Keratinocyte (primary cell): Measurements from ENCODE around the gene DIDO1. TPM values are rescaled to one million over a fixed set of nuclear protein-coding genes. Genes with fewer than 3 reads are reported as not detected.

ENCODE experiments used
- DNase-seq: peaks from one replicate; pipeline ENCODE4 v3.0.0-alpha.2; 2011; ENCODE audit warnings: low read depth, missing footprints, low spot score
- FAIRE-seq: peaks from 2 replicates; lab custom pipeline; 2011; peaks lifted over from hg19 to GRCh38; lab: Jason Lieb, UNC
- H2AFZ ChIP-seq: 2 replicates; pipeline ENCODE4 v1.6.0; 2012; ENCODE audit warnings: low read length, control low read depth, inconsistent platforms; ENCODE audit not compliant: control insufficient read depth
- H3K27ac ChIP-seq: 2 replicates; pipeline ENCODE4 v1.5.1; 2011; ENCODE audit warnings: low read length; ENCODE audit not compliant: control insufficient read depth, insufficient read depth
- H3K27me3 ChIP-seq: 3 replicates; pipeline ENCODE4 v1.6.0; 2011; ENCODE audit warnings: low read length; ENCODE audit not compliant: control insufficient read depth, insufficient read depth; ENCODE audit errors: extremely low read depth
- H3K36me3 ChIP-seq, 2 experiments: 2 replicates in 1 of 2; 3 replicates in 1 of 2; pipeline ENCODE4 v1.5.1; 2011; ENCODE audit warnings: low read length in 2 of 2, mild to moderate bottlenecking in 1 of 2; ENCODE audit not compliant: control insufficient read depth in 2 of 2, insufficient read depth in 2 of 2; ENCODE audit errors: extremely low read depth in 1 of 2
- H3K4me1 ChIP-seq: 3 replicates; pipeline ENCODE4 v1.5.1; 2011; ENCODE audit warnings: low read length; ENCODE audit not compliant: control insufficient read depth, insufficient read depth; ENCODE audit errors: extremely low read depth
- H3K4me2 ChIP-seq: 3 replicates; pipeline ENCODE4 v1.6.0; 2011; ENCODE audit warnings: low read depth, low read length; ENCODE audit not compliant: control insufficient read depth, insufficient read depth; ENCODE audit errors: extremely low read depth
- H3K4me3 ChIP-seq, 3 experiments: fragments of 200-600 bp in 1 of 3; sonication (generic) in 1 of 3; 2 replicates in 2 of 3; 3 replicates in 1 of 3; pipeline ENCODE4 v1.5.1; 2011 to 2016; ENCODE audit warnings: low read length in 3 of 3, mild to moderate bottlenecking in 3 of 3, control low read depth in 2 of 3, inconsistent platforms in 1 of 3, low read depth in 1 of 3, mixed read lengths in 1 of 3, mixed run types in 1 of 3, moderate library complexity in 1 of 3; ENCODE audit not compliant: control insufficient read depth in 2 of 3, insufficient read depth in 2 of 3; ENCODE audit errors: extremely low read depth in 1 of 3
- H3K79me2 ChIP-seq: 2 replicates; pipeline ENCODE4 v1.6.0; 2012; ENCODE audit warnings: low read length; ENCODE audit not compliant: control insufficient read depth, insufficient read depth
- H3K9ac ChIP-seq: 3 replicates; pipeline ENCODE4 v1.6.0; 2011; ENCODE audit warnings: low read length; ENCODE audit not compliant: control insufficient read depth, insufficient read depth; ENCODE audit errors: extremely low read depth
- H3K9me1 ChIP-seq: 3 replicates; pipeline ENCODE4 v1.6.0; 2011; ENCODE audit warnings: low read length; ENCODE audit not compliant: control insufficient read depth, insufficient read depth; ENCODE audit errors: extremely low read depth
- H3K9me3 ChIP-seq: 2 replicates; pipeline ENCODE4 v1.5.1; 2012; ENCODE audit warnings: low read depth, low read length; ENCODE audit not compliant: control insufficient read depth
- H4K20me1 ChIP-seq: 3 replicates; pipeline ENCODE4 v1.6.0; 2011; ENCODE audit warnings: low read length; ENCODE audit not compliant: control insufficient read depth, insufficient read depth; ENCODE audit errors: extremely low read depth
- CTCF ChIP-seq, 3 experiments: IDR thresholded peaks in 1 of 3; conservative IDR thresholded peaks in 1 of 3; optimal IDR thresholded peaks in 1 of 3; 2 replicates in 2 of 3; 3 replicates in 1 of 3; pipeline versions ENCODE3 to v1.5.1; 2011; ENCODE audit warnings: low read length in 3 of 3, mild to moderate bottlenecking in 3 of 3, moderate library complexity in 2 of 3, control low read depth in 1 of 3, inconsistent platforms in 1 of 3; ENCODE audit not compliant: insufficient read depth in 2 of 3; ENCODE audit errors: extremely low read depth in 1 of 3
- EZH2 ChIP-seq: IDR thresholded peaks from one replicate; pipeline ENCODE4 v1.6.1; 2012; ENCODE audit warnings: inconsistent platforms, mild to moderate bottlenecking, low read length, moderate library complexity
- dilution Hi-C: fragments of 300-500 bp; cut with MboI; formaldehyde crosslinking; loops from one replicate; pipeline ENCODE4 v1.7.0; 2020; ENCODE audit warnings: low sequenced_read_pairs; ENCODE audit not compliant: extremely low pct_ligation_motif_present
- polyA plus RNA-seq, 5 experiments: library from polyadenylated mRNA; depleted of rRNA in 3 of 5; stranded (reverse) in 3 of 5; stranded (forward) in 1 of 5; unstranded in 1 of 5; fragments of >200 nt; gene quantifications; 1 replicate in 1 of 5; 2 replicates in 3 of 5; 3 replicates in 1 of 5; pipeline versions ENCODE4 v1.2.1 to v1.2.3, GENCODE V29; 2011 to 2012; ENCODE audit warnings: missing spikeins in 2 of 5, low read depth in 1 of 5, low replicate concordance in 1 of 5

Gene DIDO1
- polyA plus RNA-seq, 1 donor (not counting 4 experiments of a cell fraction or from before 2014, with no cell fraction given) = 14.2 TPM

GRCh38 chr20:62928246-62928939 is 2.1 kb upstream of the DIDO1 start:
- FAIRE-seq (no peak), DNase-seq (no peak)
- Histone ChIP-seq H3K9ac (peak overlapping the region; percentile 58), H3K79me2 (peaks cover 91% of the 10 kb centered on the region), H3K9me3 (no peaks in the 10 kb centered on the region), H4K20me1 (peaks cover 12% of the 10 kb centered on the region), H3K36me3 (peaks cover under 1 to 1% of the 10 kb centered on the region in 2 experiments), H2AFZ (no peak overlapping the region), H3K27ac (peak overlapping the region; percentile 62), H3K4me2 (peak overlapping the region; percentile 87), H3K4me3 (peak overlapping the region; percentile 39 to 65 (median 55)), H3K4me1 (peaks cover 29% of the 10 kb centered on the region), H3K27me3 (no peaks in the 10 kb centered on the region), H3K9me1 (no peaks in the 10 kb centered on the region)
- TF ChIP-seq EZH2 (no peak), CTCF (optimal IDR thresholded peaks at IDR 0.05 in 1 of 3, IDR thresholded peaks at IDR 0.05 in 1 of 3, conservative IDR thresholded peaks at IDR 0.05 in 1 of 3; ENCODE audit: extremely low read depth in 1 of 3, insufficient read depth in 2 of 3, low read length in 3 of 3) (no peak)
- dilution Hi-C loops = no loop called here

GRCh38 chr20:62927128-62927705 is 912 bp upstream of the DIDO1 start:
- dilution Hi-C loops = no loop called here
- FAIRE-seq = no peak

More at GRCh38 chr20:62927128-62927705, 912 bp upstream of the DIDO1 start:
- peaks cover 4% of the 10 kb centered on the region for H3K9me1 ChIP-seq
- H3K27me3 ChIP-seq = no peaks in the 10 kb centered on the region
- TF ChIP-seq EZH2 (no peak), CTCF (optimal IDR thresholded peaks at IDR 0.05 in 1 of 3, IDR thresholded peaks at IDR 0.05 in 1 of 3, conservative IDR thresholded peaks at IDR 0.05 in 1 of 3; ENCODE audit: extremely low read depth in 1 of 3, insufficient read depth in 2 of 3, low read length in 3 of 3) (no peak)
- peaks cover 91% of the 10 kb centered on the region for H3K79me2 ChIP-seq
- H3K4me3 ChIP-seq = peak overlapping the region; percentile 67 to 91 (median 89)
- H3K9me3 ChIP-seq = no peaks in the 10 kb centered on the region
- peak overlapping the region; percentile 98 for H3K9ac ChIP-seq
- DNase-seq = no peak
- peaks cover 20% of the 10 kb centered on the region for H4K20me1 ChIP-seq
- peak overlapping the region; percentile 93 for H3K4me2 ChIP-seq
- H3K36me3 ChIP-seq = peaks cover 0 to 6% of the 10 kb centered on the region in 2 experiments
- H2AFZ ChIP-seq = no peak overlapping the region
- peak overlapping the region; percentile 97 for H3K27ac ChIP-seq
- peaks cover 40% of the 10 kb centered on the region for H3K4me1 ChIP-seq
